SK-N-SH treated with all-trans-retinoic acid at 6 μM for 48 hours (cell line): ENCODE results near the gene SLC16A13.
"Not testable (repeated sequence)": the region's sequence is repeated elsewhere in the genome, so short reads cannot be mapped to it uniquely, and the experiment has no call there.

ENCODE experiments used
- ZFP3 ChIP-seq: fragments of 250-450 bp; sonication (Bioruptor Pico); IDR thresholded peaks from 2 replicates; pipeline ENCODE4 v1.5.0; 2020; ENCODE audit warnings: mild to moderate bottlenecking, moderate library complexity
- TF ChIP-seq, protein P1 (sequence below): fragments of 250-450 bp; sonication (Bioruptor Pico); IDR thresholded peaks from 2 replicates; pipeline ENCODE4 v1.8.0; 2020; ENCODE audit warnings: mild to moderate bottlenecking, moderate library complexity, borderline replicate concordance

GRCh38 chr17:7089570-7089969 is 53.8 kb downstream of the SLC16A13 start:
- not testable (repeated sequence) for TF ChIP-seq ZFP3 (CRISPR knock-in tag)
- TF ChIP-seq, protein P1, sequence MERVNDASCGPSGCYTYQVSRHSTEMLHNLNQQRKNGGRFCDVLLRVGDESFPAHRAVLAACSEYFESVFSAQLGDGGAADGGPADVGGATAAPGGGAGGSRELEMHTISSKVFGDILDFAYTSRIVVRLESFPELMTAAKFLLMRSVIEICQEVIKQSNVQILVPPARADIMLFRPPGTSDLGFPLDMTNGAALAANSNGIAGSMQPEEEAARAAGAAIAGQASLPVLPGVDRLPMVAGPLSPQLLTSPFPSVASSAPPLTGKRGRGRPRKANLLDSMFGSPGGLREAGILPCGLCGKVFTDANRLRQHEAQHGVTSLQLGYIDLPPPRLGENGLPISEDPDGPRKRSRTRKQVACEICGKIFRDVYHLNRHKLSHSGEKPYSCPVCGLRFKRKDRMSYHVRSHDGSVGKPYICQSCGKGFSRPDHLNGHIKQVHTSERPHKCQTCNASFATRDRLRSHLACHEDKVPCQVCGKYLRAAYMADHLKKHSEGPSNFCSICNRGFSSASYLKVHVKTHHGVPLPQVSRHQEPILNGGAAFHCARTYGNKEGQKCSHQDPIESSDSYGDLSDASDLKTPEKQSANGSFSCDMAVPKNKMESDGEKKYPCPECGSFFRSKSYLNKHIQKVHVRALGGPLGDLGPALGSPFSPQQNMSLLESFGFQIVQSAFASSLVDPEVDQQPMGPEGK (CRISPR knock-in tag) = not testable (repeated sequence)
